HepG2 (cell line): Measurements from ENCODE around the gene ACACA. TPM values are rescaled to one million over a fixed set of nuclear protein-coding genes. Genes with fewer than 3 reads are reported as not detected.
"Not testable (repeated sequence)": the region's sequence is repeated elsewhere in the genome, so short reads cannot be mapped to it uniquely, and the experiment has no call there.

Experiments
- ATAC-seq: fragments of 200-7000 bp; cut with Tn5 transposase; 3 replicates; pipeline ENCODE4 v1.9.1; 2020; ENCODE audit warnings: mild to moderate bottlenecking, moderate library complexity
- BruUV-seq: library from RNA; stranded (reverse); fragments of 400-500 nt; replicated peaks from 2 replicates; lab custom pipeline; 2021; lab: Mats Ljungman, UMichigan
- CTCF ChIA-PET: fragments of 300-600 bp; formaldehyde crosslinking; extraction: SDS; loops from one replicate; lab custom pipeline; 2021; ENCODE audit warnings: low total read pairs, inconsistent platforms, low intra/inter-chr PET ratio; lab: Yijun Ruan, JAX
- POLR2A ChIA-PET: fragments of 350-600 bp; sonication (Branson Sonifier 250); formaldehyde crosslinking; loops from one replicate; lab custom pipeline; 2020; ENCODE audit warnings: antibody characterized with exemption, inconsistent platforms; lab: Yijun Ruan, JAX
- DNase-seq: peaks from one replicate; pipeline ENCODE4 v3.0.0-alpha.2; 2015; ENCODE audit warnings: low spot score
- FAIRE-seq: peaks from 3 replicates; lab custom pipeline; 2011; peaks lifted over from hg19 to GRCh38; lab: Jason Lieb, UNC
- H2AFZ ChIP-seq: one replicate; pipeline ENCODE4 v1.6.1; 2011; ENCODE audit warnings: low read length, inconsistent platforms
- H3K27ac ChIP-seq: fragments of 300-600 bp; 3 replicates; pipeline ENCODE4 v1.8.0; 2011; ENCODE audit warnings: mixed run types, mild to moderate bottlenecking, mixed read lengths, low read length, inconsistent platforms; ENCODE audit not compliant: insufficient read depth; ENCODE audit errors: extremely low read length
- H3K27me3 ChIP-seq, 2 experiments: fragments of 200-600 bp in 1 of 2; 2 replicates in 1 of 2; 3 replicates in 1 of 2; pipeline versions ENCODE4 v1.6.0 to v1.8.0; 2011; ENCODE audit warnings: low read length in 2 of 2, mild to moderate bottlenecking in 2 of 2, moderate library complexity in 2 of 2, inconsistent platforms in 1 of 2; ENCODE audit not compliant: insufficient read depth in 2 of 2, control insufficient read depth in 1 of 2
- H3K36me3 ChIP-seq, 2 experiments: fragments of 200-600 bp in 1 of 2; replicated peaks in 1 of 2; 2 replicates in 1 of 2; 3 replicates in 1 of 2; pipeline versions ENCODE4 v1.5.1 to v1.8.0; 2011; ENCODE audit warnings: low read length in 2 of 2, inconsistent platforms in 1 of 2; ENCODE audit not compliant: insufficient read depth in 2 of 2, control insufficient read depth in 1 of 2
- H3K4me1 ChIP-seq: 2 replicates; pipeline ENCODE4 v1.5.1; 2012; ENCODE audit warnings: low read length, inconsistent platforms; ENCODE audit not compliant: insufficient read depth
- H3K4me2 ChIP-seq: 2 replicates; pipeline ENCODE4 v1.6.0; 2011; ENCODE audit warnings: low read depth, low read length, inconsistent platforms
- H3K4me3 ChIP-seq, 3 experiments: fragments of 200-600 bp in 1 of 3; sonication (generic), shearing (Covaris generic) in 1 of 3; replicated peaks in 1 of 3; 2 replicates each; pipeline ENCODE4 v1.5.1; 2011 to 2016; ENCODE audit warnings: low read length in 3 of 3, inconsistent platforms in 2 of 3, low read depth in 2 of 3, mild to moderate bottlenecking in 2 of 3, control low read depth in 1 of 3, mixed read lengths in 1 of 3; ENCODE audit not compliant: insufficient read depth in 1 of 3
- H3K79me2 ChIP-seq: one replicate; pipeline ENCODE4 v1.6.1; 2011; ENCODE audit warnings: low read length, inconsistent platforms; ENCODE audit not compliant: insufficient read depth
- H3K9ac ChIP-seq: 2 replicates; pipeline ENCODE4 v1.6.0; 2011; ENCODE audit warnings: mild to moderate bottlenecking, low read depth, low read length, inconsistent platforms; ENCODE audit not compliant: insufficient read depth
- H3K9me3 ChIP-seq: 2 replicates; pipeline ENCODE4 v1.5.1; 2012; ENCODE audit warnings: mild to moderate bottlenecking, low read length
- H4K20me1 ChIP-seq: 2 replicates; pipeline ENCODE4 v1.6.0; 2011; ENCODE audit warnings: inconsistent platforms, mild to moderate bottlenecking, low read length, moderate library complexity; ENCODE audit not compliant: insufficient read depth
- AHDC1 ChIP-seq: sonication (generic); formaldehyde crosslinking; IDR thresholded peaks from 2 replicates; pipeline ENCODE4 v1.5.1; 2020; ENCODE audit warnings: mild to moderate bottlenecking, missing genetic modification reagents, borderline replicate concordance
- ARID2 ChIP-seq: sonication (generic); formaldehyde crosslinking; IDR thresholded peaks from 2 replicates; pipeline ENCODE4 v1.8.1; 2022; ENCODE audit warnings: mild to moderate bottlenecking, missing genetic modification reagents, borderline replicate concordance
- LCORL ChIP-seq, 2 experiments: fragments of 450-650 bp in 1 of 2; sonication (generic) in 1 of 2; formaldehyde crosslinking in 1 of 2; IDR thresholded peaks; 2 replicates each; pipeline versions ENCODE4 v1.5.0 to v1.6.1; 2017 to 2020; ENCODE audit warnings: antibody characterized with exemption in 1 of 2, missing genetic modification reagents in 1 of 2
- MXD3 ChIP-seq: IDR thresholded peaks from 2 replicates; pipeline ENCODE4 v1.6.1; 2016; ENCODE audit warnings: mild to moderate bottlenecking, missing biosample characterization, missing genetic modification reagents
- RXRB ChIP-seq: IDR thresholded peaks from 2 replicates; pipeline ENCODE4 v1.6.1; 2016; ENCODE audit warnings: borderline replicate concordance, missing genetic modification reagents, missing compliant biosample characterization
- TMF1 ChIP-seq: sonication (generic); formaldehyde crosslinking; IDR thresholded peaks from 2 replicates; pipeline ENCODE4 v1.8.1; 2022; ENCODE audit warnings: low read depth, missing genetic modification reagents
- ZBTB38 ChIP-seq: sonication (generic); formaldehyde crosslinking; IDR thresholded peaks from 2 replicates; pipeline ENCODE4 v1.5.1; 2020; ENCODE audit warnings: mild to moderate bottlenecking, missing genetic modification reagents
- WGBS: methylation state at CpG from one replicate; pipeline ENCODE4 v1.1.6; 2017; ENCODE audit warnings: low lambda C conversion rate; 5-methylcytosine and 5-hydroxymethylcytosine counted together
- in situ Hi-C: cut with HindIII; loops from 2 replicates; pipeline ENCODE4 v1.10.0; 2017; ENCODE audit warnings: low pct_unique_long_range_greater_than_20kb; ENCODE audit not compliant: extremely low pct_ligation_motif_present
- intact Hi-C: fragments of 100-400 bp; cut with micrococcal nuclease; formaldehyde crosslinking; loops from one replicate; pipeline ENCODE4 v1.10.0; 2022; ENCODE audit not compliant: unreplicated experiment
- polyA plus RNA-seq, 8 experiments: library from polyadenylated mRNA; depleted of rRNA in 3 of 8; stranded (reverse) in 7 of 8; unstranded in 1 of 8; fragments of >200 nt; fragmentation: Illumina TruSeq in 4 of 8; extraction: Trizol in 4 of 8; gene quantifications; 2 replicates each; pipeline versions ENCODE4 v1.2.1 to v1.2.3, GENCODE V29; 2011 to 2016; ENCODE audit warnings: low read depth in 4 of 8, missing spikeins in 1 of 8, mixed read lengths in 1 of 8; ENCODE audit not compliant: insufficient read depth in 1 of 8
- total RNA-seq, 5 experiments: library from RNA; depleted of rRNA; stranded (reverse); fragments of >200 nt; fragmentation: Illumina TruSeq; extraction: Trizol; gene quantifications; 2 replicates each; pipeline ENCODE4 v1.2.3, GENCODE V29; 2016; ENCODE audit warnings: low read depth in 1 of 5

The ACACA gene
- total and polyA plus RNA-seq, 2 of the 13 experiments (the other 11 are each of a cell fraction or from before 2014, with no cell fraction given), result 39.2 to 47.2 TPM

- H2AFZ ChIP-seq, H4K20me1 ChIP-seq, CTCF ChIA-PET, H3K36me3 ChIP-seq, H3K27ac ChIP-seq, DNase-seq, FAIRE-seq, in situ Hi-C loops: not testable (repeated sequence)
- peaks cover 34% of the 10 kb centered on the region for H3K4me1 ChIP-seq
- H3K4me3 ChIP-seq, result 0 out of 6 replicates have a peak overlapping the region, but pooled peaks of 1 of the 3 experiments have one; percentile 87
- POLR2A ChIA-PET, result interaction anchor here (0.6 to 1.7 kb wide), 4 partner anchors 12 to 406 kb away, joined by 3 to 9 read pairs (median 4); no protein-coding TSS in a partner anchor
- 0 out of 2 replicates have a peak, but pooled peaks have one; percentile 25 for TF ChIP-seq MXD3 (CRISPR knock-in tag)
- 0 out of 2 replicates have a peak, but pooled peaks have one; percentile 16 for TF ChIP-seq ZBTB38
- TF ChIP-seq ARID2 (CRISPR knock-in tag), result 0 out of 2 replicates have a peak, but pooled peaks have one; percentile 25
- TF ChIP-seq, all 625 proteins: peak for 3; not testable (repeated sequence) for 622
- intact Hi-C loops, result loop anchor here (2.0 kb wide), 1 partner anchor 81 kb away; the partner anchor contains the start of gene DUSP14
- H3K27me3 ChIP-seq, BruUV-seq, H3K9ac ChIP-seq, H3K9me3 ChIP-seq, ATAC-seq: not testable (repeated sequence)
- Histone ChIP-seq H3K4me2 (peak overlapping the region; percentile 12; the same call in 1 of the 2 replicates), H3K79me2 (peaks cover 22% of the 10 kb centered on the region)
- whole genome bisulfite sequencing, result over 99% methylated on average over 13 of the region's 13 CpGs
Observed at GRCh38 chr17:37408145-37408479, 1.5 kb upstream of the ACACA start.

- no peak; the same call in 2 of the 3 replicates for ATAC-seq
- POLR2A ChIA-PET, result interaction anchor here (1.0 kb wide), 1 partner anchor 47 kb away, joined by 4 read pairs; no protein-coding TSS in a partner anchor
- intact Hi-C loops, result no loop called here
- TF ChIP-seq RXRB (CRISPR knock-in tag) (peak; percentile 15; the same call in 1 of the 2 replicates), AHDC1 (CRISPR knock-in tag) (0 out of 2 replicates have a peak, but pooled peaks have one; percentile 29), TMF1 (0 out of 2 replicates have a peak, but pooled peaks have one; percentile 12), LCORL (IDR thresholded peaks at IDR 0.05) (no peak), LCORL (CRISPR knock-in tag; IDR thresholded peaks at IDR 0.05) (peak; percentile 36; the same call in 1 of the 2 replicates)
Observed at GRCh38 chr17:37405955-37406634, 541 bp downstream of the ACACA start.

More at GRCh38 chr17:37405955-37406634, 541 bp downstream of the ACACA start:
- Histone ChIP-seq H4K20me1 (no peaks in the 10 kb centered on the region), H3K4me1 (peaks cover 34% of the 10 kb centered on the region), H3K9ac (peak overlapping the region; percentile 93), H3K36me3 (peaks cover 0 to under 1% of the 10 kb centered on the region in 2 experiments; a peak in 2 of 5 replicates), H3K9me3 (no peaks in the 10 kb centered on the region), H3K27ac (peak overlapping the region; percentile 87), H2AFZ (no peak overlapping the region), H3K79me2 (peaks cover 22% of the 10 kb centered on the region), H3K4me3 (peak overlapping the region; percentile 75 to 87 (median 76)), H3K4me2 (peak overlapping the region; percentile 92), H3K27me3 (no peaks in the 10 kb centered on the region; a peak in 1 of 5 replicates)
- in situ Hi-C loops, result no loop called here
- DNase-seq (no peak), FAIRE-seq (no peak)
- under 1% methylated on average over 13 of the region's 21 CpGs for WGBS
- CTCF ChIA-PET, result no interaction called here
- TSS peak; percentile 78 for BruUV-seq
